Uterus (tissue), 4 donors: ENCODE results near the gene MPC1. TPM values are rescaled to one million over a fixed set of nuclear protein-coding genes. Genes with fewer than 3 reads are reported as not detected.

Experiments
- DNase-seq, 2 donors: peaks; one replicate each; pipeline ENCODE4 v3.0.0-alpha.2; 2019 to 2020
- H3K27ac ChIP-seq, 2 donors: fragments of 200-600 bp; sonication (generic); 1 replicate in 1 of 2; 2 replicates in 1 of 2; pipeline ENCODE4 v1.5.1; 2016 to 2018
- H3K27me3 ChIP-seq, 2 donors: fragments of 200-600 bp; sonication (generic); one replicate each; pipeline ENCODE4 v1.5.1; 2018 to 2019; ENCODE audit warnings: control low read depth in 1 of 2
- H3K36me3 ChIP-seq, 2 donors: fragments of 200-600 bp; sonication (generic); one replicate each; pipeline ENCODE4 v1.5.1; 2019; ENCODE audit warnings: control low read depth in 1 of 2
- H3K4me1 ChIP-seq, 2 donors: fragments of 200-600 bp; sonication (generic); one replicate each; pipeline ENCODE4 v1.5.1; 2018 to 2019; ENCODE audit warnings: control low read depth in 1 of 2
- H3K4me3 ChIP-seq, 2 donors: fragments of 200-600 bp; sonication (generic); 1 replicate in 1 of 2; 2 replicates in 1 of 2; pipeline ENCODE4 v1.5.1; 2018 to 2019; ENCODE audit warnings: mild to moderate bottlenecking in 1 of 2
- H3K9me3 ChIP-seq, 2 donors: fragments of 200-600 bp; sonication (generic); one replicate each; pipeline ENCODE4 v1.5.1; 2019; ENCODE audit warnings: control low read depth in 1 of 2
- CTCF ChIP-seq, 4 experiments: fragments of 200-600 bp in 2 of 4; fragments of 450-650 bp in 2 of 4; sonication (generic) in 2 of 4; IDR thresholded peaks; one replicate each; pipeline ENCODE4 v1.5.1; 2016 to 2019; ENCODE audit warnings: antibody characterized with exemption in 4 of 4, mild to moderate bottlenecking in 2 of 4, moderate library complexity in 1 of 4
- POLR2A ChIP-seq, 2 donors: fragments of 450-650 bp; IDR thresholded peaks; one replicate each; pipeline ENCODE4 v1.6.1; 2016; ENCODE audit warnings: antibody characterized with exemption in 2 of 2, mild to moderate bottlenecking in 1 of 2, moderate library complexity in 1 of 2
- intact Hi-C: fragments of 100-400 bp; cut with DNase I; formaldehyde crosslinking; loops from one replicate; pipeline ENCODE4 v1.15.1; 2023; ENCODE audit warnings: low total_unique reads
- total RNA-seq, 4 donors: library from RNA; depleted of rRNA in 3 of 4; stranded (reverse); fragments of >200 nt in 3 of 4; gene quantifications; one replicate each; pipeline versions ENCODE4 v1.1.0 to v1.2.4, GENCODE V29; 2014 to 2023
- donor health status: DM: yes; HTN: yes; CAD: no.

Gene MPC1
- total RNA-seq, 4 donors from 2014 or later, result 14.1 to 62.1 (median 41.7) TPM

GRCh38 chr6:166334878-166335277 lies 47.9 kb downstream of the MPC1 start:
- no peak overlapping the region for H3K4me3 ChIP-seq
- H3K27me3 ChIP-seq, result no peaks in the 10 kb centered on the region
- DNase-seq, result no peak
- no peaks in the 10 kb centered on the region for H3K36me3 ChIP-seq
- no peaks in the 10 kb centered on the region for H3K9me3 ChIP-seq
- intact Hi-C loops, result no loop called here
- TF ChIP-seq CTCF (IDR thresholded peaks at IDR 0.05) (no peak), POLR2A (IDR thresholded peaks at IDR 0.05) (no peak)
- no peak overlapping the region for H3K27ac ChIP-seq
- H3K4me1 ChIP-seq, result peaks cover 0 to 4% of the 10 kb centered on the region in 2 donors

- H3K4me1 ChIP-seq, result peaks cover 0 to 4% of the 10 kb centered on the region in 2 donors
- intact Hi-C loops, result no loop called here
- DNase-seq, result no peak
Measured at GRCh38 chr6:166333172-166333995, 49.4 kb downstream of the MPC1 start.

GRCh38 chr6:166331503-166332415 lies 51.0 kb downstream of the MPC1 start:
- no peak for DNase-seq
- no peak overlapping the region for H3K4me3 ChIP-seq
- TF ChIP-seq CTCF (IDR thresholded peaks at IDR 0.05) (no peak), POLR2A (IDR thresholded peaks at IDR 0.05) (no peak)
- H3K27ac ChIP-seq, result no peak overlapping the region
- H3K9me3 ChIP-seq, result no peaks in the 10 kb centered on the region
- H3K27me3 ChIP-seq, result no peaks in the 10 kb centered on the region
- peaks cover 0 to under 1% of the 10 kb centered on the region in 2 donors for H3K4me1 ChIP-seq
- intact Hi-C loops, result no loop called here
- H3K36me3 ChIP-seq, result no peaks in the 10 kb centered on the region

More at GRCh38 chr6:166333172-166333995, 49.4 kb downstream of the MPC1 start:
- Histone ChIP-seq H3K9me3 (no peaks in the 10 kb centered on the region), H3K27ac (no peak overlapping the region), H3K36me3 (no peaks in the 10 kb centered on the region), H3K27me3 (no peaks in the 10 kb centered on the region), H3K4me3 (no peak overlapping the region)
- TF ChIP-seq POLR2A (IDR thresholded peaks at IDR 0.05) (no peak), CTCF (IDR thresholded peaks at IDR 0.05) (no peak)

GRCh38 chr6:166330612-166331011 lies 52.1 kb downstream of the MPC1 start:
- intact Hi-C loops, result no loop called here
- no peaks in the 10 kb centered on the region for H3K9me3 ChIP-seq
- H3K4me1 ChIP-seq, result no peaks in the 10 kb centered on the region
- H3K36me3 ChIP-seq, result no peaks in the 10 kb centered on the region
- no peaks in the 10 kb centered on the region for H3K27me3 ChIP-seq
- TF ChIP-seq CTCF (IDR thresholded peaks at IDR 0.05) (no peak), POLR2A (IDR thresholded peaks at IDR 0.05) (no peak)
- H3K27ac ChIP-seq, result no peak overlapping the region
- no peak overlapping the region for H3K4me3 ChIP-seq
- DNase-seq, result no peak
